Neural progenitor cell (in vitro differentiated cells): ENCODE measurements around the gene STK40. TPM values are rescaled to one million over a fixed set of nuclear protein-coding genes. Genes with fewer than 3 reads are reported as not detected.
A peak's percentile ranks its signal among the peaks of the same experiment; 100 is the strongest.

Experiments
- DNase-seq: peaks from one replicate; pipeline ENCODE4 v3.0.0-alpha.2; 2016; ENCODE audit warnings: low spot score
- H2AFZ ChIP-seq: fragments of 200-600 bp; sonication (generic); replicated peaks from 2 replicates; pipeline ENCODE4 v1.6.1; 2016; ENCODE audit warnings: antibody characterized with exemption
- H3F3A ChIP-seq: fragments of 200-600 bp; sonication (generic); 2 replicates; pipeline ENCODE4 v1.6.1; 2016; ENCODE audit warnings: antibody characterized with exemption, low read depth
- H3K27ac ChIP-seq: fragments of 200-600 bp; sonication (generic); 2 replicates; pipeline ENCODE4 v1.5.1; 2016; ENCODE audit warnings: mild to moderate bottlenecking
- H3K27me3 ChIP-seq: fragments of 200-600 bp; sonication (generic); 2 replicates; pipeline ENCODE4 v1.6.1; 2016; ENCODE audit warnings: mild to moderate bottlenecking, moderate library complexity
- H3K36me3 ChIP-seq: fragments of 200-600 bp; sonication (generic); 2 replicates; pipeline ENCODE4 v1.5.1; 2016
- H3K4me1 ChIP-seq: fragments of 200-600 bp; sonication (generic); 2 replicates; pipeline ENCODE4 v1.6.1; 2016; ENCODE audit warnings: mixed run types
- H3K4me2 ChIP-seq: fragments of 200-600 bp; sonication (generic); 2 replicates; pipeline ENCODE4 v1.6.1; 2016
- H3K4me3 ChIP-seq: fragments of 200-600 bp; sonication (generic); 2 replicates; pipeline ENCODE4 v1.5.1; 2016
- H3K79me2 ChIP-seq: fragments of 200-600 bp; sonication (generic); 2 replicates; pipeline ENCODE4 v1.6.1; 2016; ENCODE audit warnings: low read depth
- H3K9ac ChIP-seq: fragments of 200-600 bp; sonication (generic); 2 replicates; pipeline ENCODE4 v1.6.1; 2016
- H3K9me3 ChIP-seq: fragments of 200-600 bp; sonication (generic); 2 replicates; pipeline ENCODE4 v1.5.1; 2016; ENCODE audit warnings: low read depth
- H4K20me1 ChIP-seq: fragments of 200-600 bp; sonication (generic); 2 replicates; pipeline ENCODE4 v1.6.1; 2016; ENCODE audit warnings: low read depth
- H3K27ac Mint-ChIP-seq: 3 replicates; pipeline ENCODE4 v1.8.0; 2021; ENCODE audit warnings: mixed read lengths
- H3K27me3 Mint-ChIP-seq: 2 replicates; pipeline ENCODE4 v1.8.0; 2022; ENCODE audit warnings: low read depth, mild to moderate bottlenecking, inconsistent platforms, moderate library complexity, mixed read lengths; ENCODE audit not compliant: insufficient read depth
- H3K36me3 Mint-ChIP-seq: 3 replicates; pipeline ENCODE4 v1.8.0; 2021; ENCODE audit warnings: mixed read lengths
- H3K4me1 Mint-ChIP-seq: 3 replicates; pipeline ENCODE4 v1.8.0; 2021; ENCODE audit warnings: mixed read lengths
- H3K4me3 Mint-ChIP-seq: 3 replicates; pipeline ENCODE4 v1.8.0; 2021; ENCODE audit warnings: mild to moderate bottlenecking, moderate library complexity, mixed read lengths
- H3K9me3 Mint-ChIP-seq: 3 replicates; pipeline ENCODE4 v1.8.0; 2020; ENCODE audit warnings: mixed read lengths
- CTCF ChIP-seq: fragments of 200-600 bp; sonication (generic); IDR thresholded peaks from 2 replicates; pipeline ENCODE4 v1.5.1; 2017; ENCODE audit warnings: antibody characterized with exemption, mild to moderate bottlenecking
- EZH2 ChIP-seq: fragments of 200-600 bp; sonication (generic); IDR thresholded peaks from 2 replicates; pipeline ENCODE4 v1.6.1; 2017; ENCODE audit warnings: antibody characterized with exemption, mild to moderate bottlenecking, moderate library complexity
- EZH2phosphoT487 ChIP-seq: fragments of 200-600 bp; sonication (generic); IDR thresholded peaks from 2 replicates; pipeline ENCODE4 v1.6.1; 2017; ENCODE audit warnings: antibody characterized with exemption
- total RNA-seq: library from RNA; depleted of rRNA; stranded (reverse); fragments of >200 nt; gene quantifications from 2 replicates; pipeline ENCODE4 v1.2.3, GENCODE V29; 2015; ENCODE audit warnings: low replicate concordance

The STK40 gene
- total RNA-seq, 1 donor from 2014 or later, result 5.3 TPM

- H3K36me3 Mint-ChIP-seq, result peaks cover 19% of the 10 kb centered on the region
- Histone ChIP-seq H3K4me2 (peak overlapping the region; percentile 60), H2AFZ (no peak overlapping the region)
Observed at GRCh38 chr1:36350659-36351226, 35.0 kb downstream of the STK40 start.

GRCh38 chr1:36349839-36350238 is 35.9 kb downstream of the STK40 start:
- Mint-ChIP-seq H3K36me3 (peaks cover 19% of the 10 kb centered on the region), H3K27ac (peak overlapping the region; percentile 97), H3K27me3 (peaks cover 2% of the 10 kb centered on the region), H3K9me3 (no peaks in the 10 kb centered on the region), H3K4me1 (peaks cover 25% of the 10 kb centered on the region), H3K4me3 (no peak overlapping the region)
- H3K79me2 ChIP-seq, result no peaks in the 10 kb centered on the region
- no peak overlapping the region for H3K9ac ChIP-seq
- H3K36me3 ChIP-seq, result no peaks in the 10 kb centered on the region
- no peaks in the 10 kb centered on the region for H3K27me3 ChIP-seq
- H2AFZ ChIP-seq, result no peak overlapping the region
- no peak overlapping the region for H3K4me2 ChIP-seq
- H3K9me3 ChIP-seq, result no peaks in the 10 kb centered on the region
- TF ChIP-seq CTCF (no peak), EZH2 (no peak), EZH2phosphoT487 (no peak)
- no peak overlapping the region for H3K27ac ChIP-seq
- H3F3A ChIP-seq, result peaks cover 2% of the 10 kb centered on the region
- H3K4me1 ChIP-seq, result peaks cover 18% of the 10 kb centered on the region
- DNase-seq, result no peak
- no peaks in the 10 kb centered on the region for H4K20me1 ChIP-seq
- H3K4me3 ChIP-seq, result no peak overlapping the region

More at GRCh38 chr1:36350659-36351226, 35.0 kb downstream of the STK40 start:
- no peaks in the 10 kb centered on the region for H3K79me2 ChIP-seq
- peak overlapping the region; percentile 97 for H3K27ac Mint-ChIP-seq
- H3F3A ChIP-seq, result peaks cover 2% of the 10 kb centered on the region
- H3K27me3 ChIP-seq, result no peaks in the 10 kb centered on the region
- no peak overlapping the region for H3K27ac ChIP-seq
- H3K9ac ChIP-seq, result no peak overlapping the region
- H3K27me3 Mint-ChIP-seq, result peaks cover 2% of the 10 kb centered on the region
- H3K4me3 ChIP-seq, result no peak overlapping the region
- no peaks in the 10 kb centered on the region for H3K9me3 Mint-ChIP-seq
- no peaks in the 10 kb centered on the region for H4K20me1 ChIP-seq
- TF ChIP-seq EZH2, result no peak
- no peak for TF ChIP-seq EZH2phosphoT487
- no peak for TF ChIP-seq CTCF
- no peaks in the 10 kb centered on the region for H3K36me3 ChIP-seq
- H3K9me3 ChIP-seq, result no peaks in the 10 kb centered on the region
- no peak for DNase-seq
- H3K4me1 Mint-ChIP-seq, result peaks cover 25% of the 10 kb centered on the region
- peak overlapping the region; percentile 55 for H3K4me3 Mint-ChIP-seq
- peaks cover 18% of the 10 kb centered on the region for H3K4me1 ChIP-seq

GRCh38 chr1:36349241-36349671 is 36.5 kb downstream of the STK40 start:
- no peaks in the 10 kb centered on the region for H3K79me2 ChIP-seq
- no peaks in the 10 kb centered on the region for H3K36me3 ChIP-seq
- H3K27ac ChIP-seq, result no peak overlapping the region
- peaks cover 21% of the 10 kb centered on the region for H3K36me3 Mint-ChIP-seq
- H3K4me3 Mint-ChIP-seq, result no peak overlapping the region
- H3K27me3 ChIP-seq, result no peaks in the 10 kb centered on the region
- no peaks in the 10 kb centered on the region for H4K20me1 ChIP-seq
- peaks cover 18% of the 10 kb centered on the region for H3K4me1 ChIP-seq
- no peak overlapping the region for H3K4me3 ChIP-seq
- no peak overlapping the region for H3K9ac ChIP-seq
- peaks cover 2% of the 10 kb centered on the region for H3K27me3 Mint-ChIP-seq
- TF ChIP-seq EZH2 (no peak), EZH2phosphoT487 (no peak), CTCF (no peak)
- no peak for DNase-seq
- peaks cover 2% of the 10 kb centered on the region for H3F3A ChIP-seq
- H3K4me1 Mint-ChIP-seq, result peaks cover 25% of the 10 kb centered on the region
- no peaks in the 10 kb centered on the region for H3K9me3 ChIP-seq
- no peaks in the 10 kb centered on the region for H3K9me3 Mint-ChIP-seq
- H3K27ac Mint-ChIP-seq, result no peak overlapping the region
- H2AFZ ChIP-seq, result no peak overlapping the region
- H3K4me2 ChIP-seq, result no peak overlapping the region
